ENCODE data around the gene E4F1. TPM values are rescaled to one million over a fixed set of nuclear protein-coding genes. Genes with fewer than 3 reads are reported as not detected.
A peak's percentile ranks its signal among the peaks of the same experiment; 100 is the strongest.

E4F1 gene
- total and polyA plus RNA-seq, 2 of the 13 experiments (the other 11 are each of a cell fraction or from before 2014, with no cell fraction given), result 13.8 to 19.5 TPM

DNA sequence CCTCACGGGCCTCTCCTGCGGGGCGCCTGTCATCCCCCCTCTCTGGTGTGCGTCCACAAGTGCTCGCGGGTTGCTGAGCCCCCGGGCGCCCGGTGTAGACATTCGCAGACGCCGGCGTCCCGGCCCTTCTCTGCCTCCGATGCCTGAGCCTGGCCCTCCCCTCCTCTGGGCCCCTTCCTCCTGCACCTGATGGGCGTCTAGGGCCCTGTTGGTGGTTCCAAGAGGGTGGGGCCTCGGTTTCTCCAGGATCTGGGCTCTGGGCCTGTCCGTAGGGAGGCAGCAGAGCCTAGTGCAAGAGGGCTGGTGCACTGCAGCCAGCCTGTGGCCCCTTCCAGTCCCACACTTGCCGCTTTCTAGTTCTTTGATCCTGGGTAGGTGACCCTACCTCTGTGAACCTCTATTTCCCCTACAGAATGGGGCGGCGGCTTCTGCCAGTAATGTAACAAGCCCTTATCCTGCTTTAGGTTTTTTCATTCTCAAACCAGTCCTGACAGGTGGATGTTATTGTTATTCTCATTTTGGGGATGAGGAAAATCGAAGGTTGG, 623 bp downstream of the E4F1 start (continued):
- TF ChIP-seq NFIB (CRISPR knock-in tag; IDR thresholded peaks at IDR 0.05; ENCODE audit: borderline replicate concordance), result no peak
- no peak for TF ChIP-seq AGO1 (IDR thresholded peaks at IDR 0.05; ENCODE audit: low read depth, low read length, poor library complexity, severe bottlenecking)
- TF ChIP-seq POGK (CRISPR knock-in tag; conservative IDR thresholded peaks at IDR 0.05), result no peak
- TF ChIP-seq, protein P1, sequence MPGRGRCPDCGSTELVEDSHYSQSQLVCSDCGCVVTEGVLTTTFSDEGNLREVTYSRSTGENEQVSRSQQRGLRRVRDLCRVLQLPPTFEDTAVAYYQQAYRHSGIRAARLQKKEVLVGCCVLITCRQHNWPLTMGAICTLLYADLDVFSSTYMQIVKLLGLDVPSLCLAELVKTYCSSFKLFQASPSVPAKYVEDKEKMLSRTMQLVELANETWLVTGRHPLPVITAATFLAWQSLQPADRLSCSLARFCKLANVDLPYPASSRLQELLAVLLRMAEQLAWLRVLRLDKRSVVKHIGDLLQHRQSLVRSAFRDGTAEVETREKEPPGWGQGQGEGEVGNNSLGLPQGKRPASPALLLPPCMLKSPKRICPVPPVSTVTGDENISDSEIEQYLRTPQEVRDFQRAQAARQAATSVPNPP (CRISPR knock-in tag; IDR thresholded peaks at IDR 0.05), result no peak
- no peak for TF ChIP-seq REST (IDR thresholded peaks at IDR 0.05; ENCODE audit: borderline replicate concordance in 1 of 2, low read depth in 1 of 2, low read length in 2 of 2)
- no peak for TF ChIP-seq HNRNPUL1 (IDR thresholded peaks at IDR 0.05; ENCODE audit: low read depth, low read length)
- TF ChIP-seq E2F1 (CRISPR knock-in tag; IDR thresholded peaks at IDR 0.05), result no peak
- TF ChIP-seq, protein P2, sequence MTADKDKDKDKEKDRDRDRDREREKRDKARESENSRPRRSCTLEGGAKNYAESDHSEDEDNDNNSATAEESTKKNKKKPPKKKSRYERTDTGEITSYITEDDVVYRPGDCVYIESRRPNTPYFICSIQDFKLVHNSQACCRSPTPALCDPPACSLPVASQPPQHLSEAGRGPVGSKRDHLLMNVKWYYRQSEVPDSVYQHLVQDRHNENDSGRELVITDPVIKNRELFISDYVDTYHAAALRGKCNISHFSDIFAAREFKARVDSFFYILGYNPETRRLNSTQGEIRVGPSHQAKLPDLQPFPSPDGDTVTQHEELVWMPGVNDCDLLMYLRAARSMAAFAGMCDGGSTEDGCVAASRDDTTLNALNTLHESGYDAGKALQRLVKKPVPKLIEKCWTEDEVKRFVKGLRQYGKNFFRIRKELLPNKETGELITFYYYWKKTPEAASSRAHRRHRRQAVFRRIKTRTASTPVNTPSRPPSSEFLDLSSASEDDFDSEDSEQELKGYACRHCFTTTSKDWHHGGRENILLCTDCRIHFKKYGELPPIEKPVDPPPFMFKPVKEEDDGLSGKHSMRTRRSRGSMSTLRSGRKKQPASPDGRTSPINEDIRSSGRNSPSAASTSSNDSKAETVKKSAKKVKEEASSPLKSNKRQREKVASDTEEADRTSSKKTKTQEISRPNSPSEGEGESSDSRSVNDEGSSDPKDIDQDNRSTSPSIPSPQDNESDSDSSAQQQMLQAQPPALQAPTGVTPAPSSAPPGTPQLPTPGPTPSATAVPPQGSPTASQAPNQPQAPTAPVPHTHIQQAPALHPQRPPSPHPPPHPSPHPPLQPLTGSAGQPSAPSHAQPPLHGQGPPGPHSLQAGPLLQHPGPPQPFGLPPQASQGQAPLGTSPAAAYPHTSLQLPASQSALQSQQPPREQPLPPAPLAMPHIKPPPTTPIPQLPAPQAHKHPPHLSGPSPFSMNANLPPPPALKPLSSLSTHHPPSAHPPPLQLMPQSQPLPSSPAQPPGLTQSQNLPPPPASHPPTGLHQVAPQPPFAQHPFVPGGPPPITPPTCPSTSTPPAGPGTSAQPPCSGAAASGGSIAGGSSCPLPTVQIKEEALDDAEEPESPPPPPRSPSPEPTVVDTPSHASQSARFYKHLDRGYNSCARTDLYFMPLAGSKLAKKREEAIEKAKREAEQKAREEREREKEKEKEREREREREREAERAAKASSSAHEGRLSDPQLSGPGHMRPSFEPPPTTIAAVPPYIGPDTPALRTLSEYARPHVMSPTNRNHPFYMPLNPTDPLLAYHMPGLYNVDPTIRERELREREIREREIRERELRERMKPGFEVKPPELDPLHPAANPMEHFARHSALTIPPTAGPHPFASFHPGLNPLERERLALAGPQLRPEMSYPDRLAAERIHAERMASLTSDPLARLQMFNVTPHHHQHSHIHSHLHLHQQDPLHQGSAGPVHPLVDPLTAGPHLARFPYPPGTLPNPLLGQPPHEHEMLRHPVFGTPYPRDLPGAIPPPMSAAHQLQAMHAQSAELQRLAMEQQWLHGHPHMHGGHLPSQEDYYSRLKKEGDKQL (CRISPR knock-in tag; IDR thresholded peaks at IDR 0.05; ENCODE audit: low read depth), result no peak
- peak; percentile 72 for TF ChIP-seq CTCF (CRISPR knock-in tag; IDR thresholded peaks at IDR 0.05)
- no peak for TF ChIP-seq KDM6A (CRISPR knock-in tag; IDR thresholded peaks at IDR 0.05; ENCODE audit: low read depth)
- TF ChIP-seq, protein P3, sequence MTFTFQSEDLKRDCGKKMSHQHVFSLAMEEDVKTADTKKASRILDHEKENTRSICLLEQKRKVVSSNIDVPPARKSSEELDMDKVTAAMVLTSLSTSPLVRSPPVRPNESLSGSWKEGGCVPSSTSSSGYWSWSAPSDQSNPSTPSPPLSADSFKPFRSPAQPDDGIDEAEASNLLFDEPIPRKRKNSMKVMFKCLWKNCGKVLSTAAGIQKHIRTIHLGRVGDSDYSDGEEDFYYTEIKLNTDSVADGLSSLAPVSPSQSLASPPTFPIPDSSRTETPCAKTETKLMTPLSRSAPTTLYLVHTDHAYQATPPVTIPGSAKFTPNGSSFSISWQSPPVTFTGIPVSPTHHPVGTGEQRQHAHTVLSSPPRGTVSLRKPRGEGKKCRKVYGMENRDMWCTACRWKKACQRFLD (CRISPR knock-in tag; IDR thresholded peaks at IDR 0.05; ENCODE audit: borderline replicate concordance), result no peak
